Measurements from ENCODE around the gene PDIA2.

DNA sequence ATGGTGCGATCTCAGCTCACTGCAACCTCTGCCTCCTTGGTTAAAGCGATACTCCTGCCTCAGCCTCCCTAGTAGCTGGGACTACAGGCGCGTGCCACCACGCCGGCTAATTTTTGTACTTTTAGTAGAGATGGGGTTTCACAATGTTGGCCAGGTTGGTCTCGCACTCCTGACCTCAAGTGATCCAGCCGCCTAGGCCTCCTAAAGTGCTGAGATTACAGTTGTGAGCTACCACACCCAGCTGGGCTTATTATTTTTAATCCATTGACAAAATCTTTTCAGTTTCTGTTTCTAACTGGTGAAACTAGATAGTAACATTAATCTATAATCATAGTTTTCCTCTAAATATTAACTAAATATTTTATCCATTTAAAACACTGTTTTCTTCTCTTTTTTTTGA, 42.4 kb upstream of the PDIA2 start:
- TF ChIP-seq, protein P1, sequence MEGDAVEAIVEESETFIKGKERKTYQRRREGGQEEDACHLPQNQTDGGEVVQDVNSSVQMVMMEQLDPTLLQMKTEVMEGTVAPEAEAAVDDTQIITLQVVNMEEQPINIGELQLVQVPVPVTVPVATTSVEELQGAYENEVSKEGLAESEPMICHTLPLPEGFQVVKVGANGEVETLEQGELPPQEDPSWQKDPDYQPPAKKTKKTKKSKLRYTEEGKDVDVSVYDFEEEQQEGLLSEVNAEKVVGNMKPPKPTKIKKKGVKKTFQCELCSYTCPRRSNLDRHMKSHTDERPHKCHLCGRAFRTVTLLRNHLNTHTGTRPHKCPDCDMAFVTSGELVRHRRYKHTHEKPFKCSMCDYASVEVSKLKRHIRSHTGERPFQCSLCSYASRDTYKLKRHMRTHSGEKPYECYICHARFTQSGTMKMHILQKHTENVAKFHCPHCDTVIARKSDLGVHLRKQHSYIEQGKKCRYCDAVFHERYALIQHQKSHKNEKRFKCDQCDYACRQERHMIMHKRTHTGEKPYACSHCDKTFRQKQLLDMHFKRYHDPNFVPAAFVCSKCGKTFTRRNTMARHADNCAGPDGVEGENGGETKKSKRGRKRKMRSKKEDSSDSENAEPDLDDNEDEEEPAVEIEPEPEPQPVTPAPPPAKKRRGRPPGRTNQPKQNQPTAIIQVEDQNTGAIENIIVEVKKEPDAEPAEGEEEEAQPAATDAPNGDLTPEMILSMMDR (IDR thresholded peaks at IDR 0.05), result no peak
- TF ChIP-seq POLR2A (IDR thresholded peaks at IDR 0.05), result no peak
- no peak for TF ChIP-seq POLR2AphosphoS5 (IDR thresholded peaks at IDR 0.05)
- TF ChIP-seq EP300 (IDR thresholded peaks at IDR 0.05), result no peak
